ENCODE data around the gene FOXRED2. TPM values are rescaled to one million over a fixed set of nuclear protein-coding genes. Genes with fewer than 3 reads are reported as not detected.

The FOXRED2 gene
- total and polyA plus RNA-seq, 2 of the 8 experiments (the other 6 are each of a cell fraction or from before 2014, with no cell fraction given): 11.5 to 27.8 TPM

GRCh38 chr22:36514766-36515165 lies 7.9 kb upstream of the FOXRED2 start:
- ChIA-PET POLR2A (ENCODE audit: partially characterized antibody) (interaction anchor here (1.4 kb wide), 1 partner anchor 13 kb away, joined by 4 read pairs; no protein-coding TSS in a partner anchor), CTCF (ENCODE audit: partially characterized antibody) (interaction anchor here (1.1 to 1.5 kb wide), 2 partner anchors 16 to 259 kb away, joined by 3 to 4 read pairs; no protein-coding TSS in a partner anchor)
- Histone ChIP-seq H4K5ac (ENCODE audit: insufficient read length, low read depth, low read length) (no peak overlapping the region), H2AFZ (ENCODE audit: low read length) (no peak overlapping the region), H2BK120ac (replicated peaks; ENCODE audit: low read depth, low read length) (no peak overlapping the region), H2BK15ac (ENCODE audit: low read length) (no peak overlapping the region), H4K91ac (replicated peaks; ENCODE audit: insufficient read length, low read length) (no peak overlapping the region), H4K8ac (ENCODE audit: extremely low read depth, insufficient read depth, low read length) (no peak overlapping the region), H3K9ac (replicated peaks in 1 of 4; ENCODE audit: extremely low read depth in 1 of 4, low read depth in 3 of 4, low read length in 3 of 4) (no peak overlapping the region), H3K14ac (ENCODE audit: insufficient read length) (no peak overlapping the region), H3K36me3 (ENCODE audit: control insufficient read depth in 2 of 4, insufficient read depth in 4 of 4, low read length in 3 of 4) (peaks cover 73 to 94% (median 86%) of the 10 kb centered on the region in 4 experiments), H3K27ac (ENCODE audit: low read depth, low read length) (no peak overlapping the region), H3K9me3 (ENCODE audit: insufficient read depth in 2 of 2, low read depth in 1 of 2, low read length in 1 of 2) (no peaks in the 10 kb centered on the region), H2BK5ac (ENCODE audit: low read depth, low read length) (no peak overlapping the region), H3K56ac (replicated peaks; ENCODE audit: insufficient read length, low read depth, low read length) (no peak overlapping the region), H3K4me2 (ENCODE audit: insufficient read depth in 1 of 2, low read depth in 2 of 2, low read length in 2 of 2) (no peak overlapping the region), H3K79me2 (ENCODE audit: control insufficient read depth in 1 of 2, insufficient read depth in 2 of 2, low read length in 2 of 2) (no peaks in the 10 kb centered on the region), H3K4ac (replicated peaks; ENCODE audit: insufficient read length, low read depth, low read length) (no peak overlapping the region), H3K4me3 (ENCODE audit: extremely low read depth in 1 of 4, insufficient read depth in 2 of 4, low read depth in 3 of 4, low read length in 4 of 4) (no peak overlapping the region), H3K27me3 (replicated peaks in 1 of 4; ENCODE audit: control insufficient read depth in 3 of 4, extremely low read depth in 1 of 4, insufficient read depth in 3 of 4, low read length in 3 of 4) (no peaks in the 10 kb centered on the region), H3K4me1 (replicated peaks in 1 of 4; ENCODE audit: control insufficient read depth in 3 of 4, insufficient read depth in 4 of 4, low read length in 3 of 4) (no peaks in the 10 kb centered on the region), H4K20me1 (replicated peaks in 1 of 2; ENCODE audit: control insufficient read depth in 1 of 2, insufficient read depth in 2 of 2, low read length in 2 of 2) (peaks cover 3 to 24% of the 10 kb centered on the region in 2 experiments), H3K79me1 (ENCODE audit: low read depth, low read length) (no peaks in the 10 kb centered on the region; the same call in 1 of the 2 replicates), H2BK12ac (ENCODE audit: low read depth, low read length) (no peak overlapping the region), H2BK20ac (ENCODE audit: low read length) (no peak overlapping the region), H2AK5ac (ENCODE audit: low read depth, low read length) (no peak overlapping the region), H3K23ac (ENCODE audit: insufficient read length) (no peak overlapping the region), H3K23me2 (ENCODE audit: low read depth, low read length) (no peaks in the 10 kb centered on the region), H3K18ac (ENCODE audit: extremely low read depth, low read length) (no peak overlapping the region)
- FAIRE-seq: no peak
- no peak for DNase-seq (ENCODE audit: low read depth in 1 of 2, low spot score in 2 of 2)
- TF ChIP-seq TCF12 (IDR thresholded peaks at IDR 0.05; ENCODE audit: low read depth, low read length): no peak
- no peak for TF ChIP-seq ASH2L (IDR thresholded peaks at IDR 0.05; ENCODE audit: low read length)
- TF ChIP-seq ZNF274 (IDR thresholded peaks at IDR 0.05; ENCODE audit: borderline replicate concordance, extremely low read depth, low read length): no peak
- TF ChIP-seq BACH1 (IDR thresholded peaks at IDR 0.05; ENCODE audit: low read length): no peak
- TF ChIP-seq POU5F1 (IDR thresholded peaks at IDR 0.05; ENCODE audit: low read depth, low read length): no peak
- TF ChIP-seq FOSL1 (IDR thresholded peaks at IDR 0.05; ENCODE audit: insufficient read depth, low read depth, low read length): no peak
- TF ChIP-seq BCL11A (IDR thresholded peaks at IDR 0.05; ENCODE audit: low read depth in 2 of 2, low read length in 2 of 2): no peak
- TF ChIP-seq USF2 (IDR thresholded peaks at IDR 0.05; ENCODE audit: low read length): no peak
- TF ChIP-seq HDAC2 (IDR thresholded peaks at IDR 0.05; ENCODE audit: borderline replicate concordance in 1 of 2, low read depth in 2 of 2, low read length in 2 of 2): no peak
- TF ChIP-seq PHF8 (conservative IDR thresholded peaks at IDR 0.05; ENCODE audit: low read depth, low read length): no peak
- no peak for TF ChIP-seq RFX5 (IDR thresholded peaks at IDR 0.05; ENCODE audit: borderline replicate concordance, low read depth, low read length)
- no peak for TF ChIP-seq GABPA (IDR thresholded peaks at IDR 0.05; ENCODE audit: borderline replicate concordance, insufficient read depth, low read length)
- TF ChIP-seq RAD21 (IDR thresholded peaks at IDR 0.05 in 1 of 2, conservative IDR thresholded peaks at IDR 0.05 in 1 of 2; ENCODE audit: low read depth in 2 of 2, low read length in 2 of 2): no peak
- 100% methylated on average over 1 of the region's 1 CpG; no CpG with 5 or more reads in 1 of the 2 experiments for WGBS, 2 experiments (ENCODE audit: extremely low coverage in 1 of 2, insufficient coverage in 1 of 2, insufficient read length in 1 of 2, insufficient replicate concordance in 2 of 2, low coverage in 1 of 2, low lambda C conversion rate in 2 of 2, missing lambda C conversion rate in 1 of 2)
